ENCODE results near the gene PHYH. TPM values are rescaled to one million over a fixed set of nuclear protein-coding genes. Genes with fewer than 3 reads are reported as not detected.

The PHYH gene
- total and polyA plus RNA-seq, 2 donors (not counting 1 experiment from before 2014, with no cell fraction given), result 21.8 to 31.5 TPM

DNA sequence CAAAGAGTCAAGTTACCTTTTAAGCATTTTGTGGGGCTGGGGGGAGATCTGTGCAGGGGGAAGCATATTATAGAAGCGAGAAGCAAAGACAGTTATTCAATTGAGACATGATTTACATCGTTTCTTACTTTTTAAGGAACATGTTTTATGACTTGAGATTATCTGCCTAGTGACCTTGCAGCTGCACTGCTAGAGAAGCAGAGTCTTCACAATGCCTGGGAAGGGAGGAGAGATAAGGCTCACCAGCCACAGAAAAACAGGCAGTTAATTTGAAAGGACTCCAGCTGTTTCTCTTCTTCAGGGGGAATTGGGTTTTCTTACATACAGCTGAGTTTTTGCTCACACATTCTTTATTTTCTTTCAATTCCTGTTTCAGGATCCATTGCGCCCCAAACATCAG lies 31.0 kb downstream of the PHYH start:
- no peaks in the 10 kb centered on the region for H3K36me3 ChIP-seq (ENCODE audit: control insufficient read depth, insufficient read depth, low read length)
- H3K4me1 ChIP-seq (ENCODE audit: control insufficient read depth, extremely low read depth, insufficient read depth, low read length), result no peaks in the 10 kb centered on the region
- no peaks in the 10 kb centered on the region for H3K27me3 ChIP-seq (ENCODE audit: control insufficient read depth, insufficient read depth, low read length)
- H3K9ac ChIP-seq (ENCODE audit: insufficient read depth, low read length), result no peak overlapping the region
- no peak for DNase-seq (ENCODE audit: low read depth in 2 of 2)
- H3K9me3 ChIP-seq (ENCODE audit: control insufficient read depth, insufficient read depth, low read depth, low read length), result no peaks in the 10 kb centered on the region
- no peak overlapping the region for H3K4me3 ChIP-seq (replicated peaks in 1 of 4; ENCODE audit: control extremely low read depth in 1 of 4, insufficient read depth in 1 of 4, low read depth in 3 of 4, low read length in 4 of 4)
- no peak overlapping the region for H3K4me2 ChIP-seq (ENCODE audit: extremely low read depth, insufficient read depth, low read length)
- no peaks in the 10 kb centered on the region for H4K20me1 ChIP-seq (ENCODE audit: control insufficient read depth, extremely low read depth, insufficient read depth, low read length)
- H3K79me2 ChIP-seq (ENCODE audit: control insufficient read depth, insufficient read depth, low read length), result no peaks in the 10 kb centered on the region
- TF ChIP-seq, protein P1, sequence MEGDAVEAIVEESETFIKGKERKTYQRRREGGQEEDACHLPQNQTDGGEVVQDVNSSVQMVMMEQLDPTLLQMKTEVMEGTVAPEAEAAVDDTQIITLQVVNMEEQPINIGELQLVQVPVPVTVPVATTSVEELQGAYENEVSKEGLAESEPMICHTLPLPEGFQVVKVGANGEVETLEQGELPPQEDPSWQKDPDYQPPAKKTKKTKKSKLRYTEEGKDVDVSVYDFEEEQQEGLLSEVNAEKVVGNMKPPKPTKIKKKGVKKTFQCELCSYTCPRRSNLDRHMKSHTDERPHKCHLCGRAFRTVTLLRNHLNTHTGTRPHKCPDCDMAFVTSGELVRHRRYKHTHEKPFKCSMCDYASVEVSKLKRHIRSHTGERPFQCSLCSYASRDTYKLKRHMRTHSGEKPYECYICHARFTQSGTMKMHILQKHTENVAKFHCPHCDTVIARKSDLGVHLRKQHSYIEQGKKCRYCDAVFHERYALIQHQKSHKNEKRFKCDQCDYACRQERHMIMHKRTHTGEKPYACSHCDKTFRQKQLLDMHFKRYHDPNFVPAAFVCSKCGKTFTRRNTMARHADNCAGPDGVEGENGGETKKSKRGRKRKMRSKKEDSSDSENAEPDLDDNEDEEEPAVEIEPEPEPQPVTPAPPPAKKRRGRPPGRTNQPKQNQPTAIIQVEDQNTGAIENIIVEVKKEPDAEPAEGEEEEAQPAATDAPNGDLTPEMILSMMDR (conservative IDR thresholded peaks at IDR 0.05 in 1 of 2, IDR thresholded peaks at IDR 0.05 in 1 of 2; ENCODE audit: low read depth in 1 of 2, low read length in 2 of 2), result no peak
- TF ChIP-seq EZH2 (IDR thresholded peaks at IDR 0.05; ENCODE audit: low read length, missing control alignments), result no peak
- no peak overlapping the region for H2AFZ ChIP-seq (ENCODE audit: low read length)
- H3K27ac ChIP-seq (ENCODE audit: insufficient read depth, low read length), result no peak overlapping the region

DNA sequence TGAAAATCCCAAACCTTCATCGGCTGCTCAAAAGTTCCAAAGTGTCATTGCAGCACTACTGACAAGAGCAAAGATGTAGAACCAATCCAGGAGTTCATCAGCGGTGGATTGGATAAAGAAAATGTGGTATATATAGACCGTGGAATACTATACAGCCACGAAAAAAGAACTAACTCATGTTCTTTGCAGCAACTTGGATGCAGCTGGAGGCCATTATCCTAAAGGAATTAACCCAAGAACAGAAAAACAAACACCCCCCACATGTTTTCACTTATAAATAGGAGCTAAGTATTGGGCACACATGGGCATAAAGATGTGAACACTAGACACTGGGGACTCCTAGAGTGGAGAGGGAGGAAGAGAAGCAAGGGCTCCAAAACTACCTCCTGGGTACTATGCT lies 31.6 kb downstream of the PHYH start:
- Histone ChIP-seq H2AFZ (ENCODE audit: low read length) (no peak overlapping the region), H4K20me1 (ENCODE audit: control insufficient read depth, extremely low read depth, insufficient read depth, low read length) (no peaks in the 10 kb centered on the region), H3K4me1 (ENCODE audit: control insufficient read depth, extremely low read depth, insufficient read depth, low read length) (no peaks in the 10 kb centered on the region), H3K9me3 (ENCODE audit: control insufficient read depth, insufficient read depth, low read depth, low read length) (no peaks in the 10 kb centered on the region), H3K79me2 (ENCODE audit: control insufficient read depth, insufficient read depth, low read length) (no peaks in the 10 kb centered on the region), H3K36me3 (ENCODE audit: control insufficient read depth, insufficient read depth, low read length) (no peaks in the 10 kb centered on the region), H3K27ac (ENCODE audit: insufficient read depth, low read length) (no peak overlapping the region), H3K9ac (ENCODE audit: insufficient read depth, low read length) (no peak overlapping the region), H3K4me2 (ENCODE audit: extremely low read depth, insufficient read depth, low read length) (no peak overlapping the region), H3K4me3 (replicated peaks in 1 of 4; ENCODE audit: control extremely low read depth in 1 of 4, insufficient read depth in 1 of 4, low read depth in 3 of 4, low read length in 4 of 4) (no peak overlapping the region), H3K27me3 (ENCODE audit: control insufficient read depth, insufficient read depth, low read length) (no peaks in the 10 kb centered on the region)
- TF ChIP-seq, protein P1 (conservative IDR thresholded peaks at IDR 0.05 in 1 of 2, IDR thresholded peaks at IDR 0.05 in 1 of 2; ENCODE audit: low read depth in 1 of 2, low read length in 2 of 2), result no peak
- no peak for TF ChIP-seq EZH2 (IDR thresholded peaks at IDR 0.05; ENCODE audit: low read length, missing control alignments)
- no peak for DNase-seq (ENCODE audit: low read depth in 2 of 2)

DNA sequence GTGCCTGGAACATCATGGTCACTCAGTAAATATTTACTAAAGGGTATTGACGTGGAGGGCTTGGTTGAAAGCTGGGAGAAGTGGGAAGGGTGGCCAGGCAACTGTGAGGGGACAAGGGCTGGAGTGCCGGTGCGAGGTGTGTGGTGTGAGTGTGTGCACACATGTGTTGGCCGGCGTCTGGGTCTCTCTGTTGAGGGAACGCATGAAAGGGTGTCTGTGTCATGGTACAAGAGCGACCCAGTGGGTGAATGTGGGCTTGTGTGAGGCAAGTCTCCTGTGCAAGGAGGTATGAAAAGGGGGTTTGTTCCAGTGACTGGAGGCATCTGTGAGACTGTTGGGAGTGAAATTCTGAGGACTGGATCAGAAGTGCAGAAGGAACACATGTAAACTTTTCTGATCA lies 36.3 kb downstream of the PHYH start:
- no peak overlapping the region for H2AFZ ChIP-seq (ENCODE audit: low read length)
- TF ChIP-seq, protein P1 (conservative IDR thresholded peaks at IDR 0.05 in 1 of 2, IDR thresholded peaks at IDR 0.05 in 1 of 2; ENCODE audit: low read depth in 1 of 2, low read length in 2 of 2), result no peak
- no peak for TF ChIP-seq EZH2 (IDR thresholded peaks at IDR 0.05; ENCODE audit: low read length, missing control alignments)
- no peaks in the 10 kb centered on the region for H3K9me3 ChIP-seq (ENCODE audit: control insufficient read depth, insufficient read depth, low read depth, low read length)
- no peaks in the 10 kb centered on the region for H3K27me3 ChIP-seq (ENCODE audit: control insufficient read depth, insufficient read depth, low read length)
- H3K9ac ChIP-seq (ENCODE audit: insufficient read depth, low read length), result no peak overlapping the region
- no peaks in the 10 kb centered on the region for H4K20me1 ChIP-seq (ENCODE audit: control insufficient read depth, extremely low read depth, insufficient read depth, low read length)
- no peak overlapping the region for H3K27ac ChIP-seq (ENCODE audit: insufficient read depth, low read length)
- no peaks in the 10 kb centered on the region for H3K79me2 ChIP-seq (ENCODE audit: control insufficient read depth, insufficient read depth, low read length)
- H3K4me2 ChIP-seq (ENCODE audit: extremely low read depth, insufficient read depth, low read length), result no peak overlapping the region
- no peak overlapping the region for H3K4me3 ChIP-seq (replicated peaks in 1 of 4; ENCODE audit: control extremely low read depth in 1 of 4, insufficient read depth in 1 of 4, low read depth in 3 of 4, low read length in 4 of 4)
- no peaks in the 10 kb centered on the region for H3K36me3 ChIP-seq (ENCODE audit: control insufficient read depth, insufficient read depth, low read length)
- no peaks in the 10 kb centered on the region for H3K4me1 ChIP-seq (ENCODE audit: control insufficient read depth, extremely low read depth, insufficient read depth, low read length)
- DNase-seq (ENCODE audit: low read depth in 2 of 2), result no peak
